ENCODE measurements around the gene TAGAP. TPM values are rescaled to one million over a fixed set of nuclear protein-coding genes. Genes with fewer than 3 reads are reported as not detected.

TAGAP gene
- total RNA-seq, 1 experiment from 2014 or later: not detected

GRCh38 chr6:159064477-159064876, 19.7 kb upstream of the TAGAP start:
- DNase-seq: no peak
- no peak overlapping the region for H3K4ac ChIP-seq (ENCODE audit: low read depth, low read length)
- no peak overlapping the region for H2BK120ac ChIP-seq (ENCODE audit: low read depth, low read length, poor library complexity, severe bottlenecking)
- no peak overlapping the region for H4K91ac ChIP-seq (ENCODE audit: insufficient read length, low read depth, low read length)
- H3K23ac ChIP-seq (ENCODE audit: insufficient read length, low read depth, low read length): no peak overlapping the region
- H3K27me3 ChIP-seq (ENCODE audit: insufficient read depth, low read length): no peaks in the 10 kb centered on the region
- Mint-ChIP-seq H3K9me3 (no peaks in the 10 kb centered on the region), H3K4me3 (no peak overlapping the region), H3K36me3 (ENCODE audit: insufficient read depth in 1 of 3, low read depth in 3 of 3) (no peaks in the 10 kb centered on the region), H3K27me3 (ENCODE audit: low read depth) (peaks cover 65% of the 10 kb centered on the region), H3K4me1 (peaks cover 10 to 16% of the 10 kb centered on the region in 2 experiments), H3K27ac (no peak overlapping the region)
- H2AK5ac ChIP-seq (ENCODE audit: insufficient read length, low read length): no peak overlapping the region
- no peak overlapping the region for H3K56ac ChIP-seq (ENCODE audit: insufficient read length, low read depth, low read length)
- no peak overlapping the region for H3T11ph ChIP-seq (ENCODE audit: low read length)
- no peaks in the 10 kb centered on the region for H3K9me3 ChIP-seq (ENCODE audit: control insufficient read depth, low read depth, low read length)
- no peak overlapping the region for H2BK5ac ChIP-seq (ENCODE audit: insufficient read length, low read length)
- no peaks in the 10 kb centered on the region for H4K20me1 ChIP-seq (ENCODE audit: control insufficient read depth, insufficient read depth, insufficient read length)
- H2BK15ac ChIP-seq (ENCODE audit: low read depth, low read length): no peak overlapping the region
- no peak overlapping the region for H4K8ac ChIP-seq (replicated peaks; ENCODE audit: insufficient read length, low read depth, low read length)
- no peak overlapping the region for H3K27ac ChIP-seq (ENCODE audit: insufficient read length, low read depth, low read length)
- WGBS (ENCODE audit: extremely low coverage, insufficient read length, low lambda C conversion rate): no CpG with 5 or more reads among the region's 8 CpGs
- no peak overlapping the region for H3K18ac ChIP-seq (ENCODE audit: insufficient read length, low read depth, low read length)
- H2AFZ ChIP-seq (ENCODE audit: low read length): no peak overlapping the region
- H3K23me2 ChIP-seq (ENCODE audit: insufficient read length, low read depth, low read length, poor library complexity, severe bottlenecking): no peaks in the 10 kb centered on the region
- no peaks in the 10 kb centered on the region for H3K79me2 ChIP-seq (ENCODE audit: insufficient read depth, low read length)
- no peak overlapping the region for H2BK12ac ChIP-seq (ENCODE audit: insufficient read length, low read depth, low read length)
- H2BK20ac ChIP-seq (ENCODE audit: low read depth, low read length, poor library complexity, severe bottlenecking): no peak overlapping the region
- H3K14ac ChIP-seq (ENCODE audit: insufficient read depth, low read length): no peak overlapping the region
- no peaks in the 10 kb centered on the region for H3K79me1 ChIP-seq (ENCODE audit: insufficient read depth, low read depth, low read length, poor library complexity, severe bottlenecking)
- H3K4me2 ChIP-seq (ENCODE audit: insufficient read depth, insufficient read length, low read length): no peak overlapping the region
- TF ChIP-seq, protein P1, sequence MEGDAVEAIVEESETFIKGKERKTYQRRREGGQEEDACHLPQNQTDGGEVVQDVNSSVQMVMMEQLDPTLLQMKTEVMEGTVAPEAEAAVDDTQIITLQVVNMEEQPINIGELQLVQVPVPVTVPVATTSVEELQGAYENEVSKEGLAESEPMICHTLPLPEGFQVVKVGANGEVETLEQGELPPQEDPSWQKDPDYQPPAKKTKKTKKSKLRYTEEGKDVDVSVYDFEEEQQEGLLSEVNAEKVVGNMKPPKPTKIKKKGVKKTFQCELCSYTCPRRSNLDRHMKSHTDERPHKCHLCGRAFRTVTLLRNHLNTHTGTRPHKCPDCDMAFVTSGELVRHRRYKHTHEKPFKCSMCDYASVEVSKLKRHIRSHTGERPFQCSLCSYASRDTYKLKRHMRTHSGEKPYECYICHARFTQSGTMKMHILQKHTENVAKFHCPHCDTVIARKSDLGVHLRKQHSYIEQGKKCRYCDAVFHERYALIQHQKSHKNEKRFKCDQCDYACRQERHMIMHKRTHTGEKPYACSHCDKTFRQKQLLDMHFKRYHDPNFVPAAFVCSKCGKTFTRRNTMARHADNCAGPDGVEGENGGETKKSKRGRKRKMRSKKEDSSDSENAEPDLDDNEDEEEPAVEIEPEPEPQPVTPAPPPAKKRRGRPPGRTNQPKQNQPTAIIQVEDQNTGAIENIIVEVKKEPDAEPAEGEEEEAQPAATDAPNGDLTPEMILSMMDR (conservative IDR thresholded peaks at IDR 0.05): no peak
- no peaks in the 10 kb centered on the region for H3K4me1 ChIP-seq (ENCODE audit: insufficient read depth, low read length)
- no peak overlapping the region for H3K9ac ChIP-seq (ENCODE audit: extremely low read depth, insufficient read length, low read length)
- no peak overlapping the region for H4K5ac ChIP-seq (ENCODE audit: insufficient read length, low read depth, low read length)

All from H9 (cell line).